Mesendoderm (in vitro differentiated cells): ENCODE measurements around the gene DTNB.

ENCODE experiments used
- DNase-seq: peaks from one replicate; pipeline ENCODE4 v3.0.0; 2013
- H2AK5ac ChIP-seq: 2 replicates; pipeline ENCODE4 v1.6.1; 2013; ENCODE audit warnings: low read length, inconsistent platforms
- H2BK120ac ChIP-seq: 2 replicates; pipeline ENCODE4 v1.6.1; 2013; ENCODE audit warnings: low read depth, mild to moderate bottlenecking, low read length, moderate library complexity, mixed read lengths
- H2BK15ac ChIP-seq: replicated peaks from 2 replicates; pipeline ENCODE4 v1.6.1; 2013; ENCODE audit warnings: low read depth, mild to moderate bottlenecking, moderate library complexity
- H2BK5ac ChIP-seq: 2 replicates; pipeline ENCODE4 v1.6.1; 2013; ENCODE audit warnings: low read length, inconsistent platforms
- H3K18ac ChIP-seq: 2 replicates; pipeline ENCODE4 v1.6.1; 2013; ENCODE audit warnings: mild to moderate bottlenecking, low read length, mixed read lengths
- H3K23ac ChIP-seq: one replicate; pipeline ENCODE4 v1.6.1; 2013; ENCODE audit warnings: low read length
- H3K27ac ChIP-seq: 2 replicates; pipeline ENCODE4 v1.5.1; 2013; ENCODE audit warnings: low read depth, mild to moderate bottlenecking, inconsistent platforms, low read length, moderate library complexity
- H3K27me3 ChIP-seq: 2 replicates; pipeline ENCODE4 v1.6.1; 2013; ENCODE audit warnings: low read length, control low read depth, mild to moderate bottlenecking, inconsistent platforms; ENCODE audit not compliant: insufficient read depth, poor library complexity
- H3K36me3 ChIP-seq: 2 replicates; pipeline ENCODE4 v1.6.1; 2013; ENCODE audit warnings: low read length, inconsistent platforms; ENCODE audit not compliant: control insufficient read depth, insufficient read depth
- H3K4ac ChIP-seq: one replicate; pipeline ENCODE4 v1.6.1; 2013; ENCODE audit warnings: low read depth, mild to moderate bottlenecking, low read length, moderate library complexity
- H3K4me1 ChIP-seq: 2 replicates; pipeline ENCODE4 v1.6.1; 2013; ENCODE audit warnings: low read depth, low read length, inconsistent platforms; ENCODE audit not compliant: control insufficient read depth
- H3K4me2 ChIP-seq: 2 replicates; pipeline ENCODE4 v1.6.1; 2013; ENCODE audit warnings: low read length
- H3K4me3 ChIP-seq: 2 replicates; pipeline ENCODE4 v1.5.1; 2013; ENCODE audit warnings: mild to moderate bottlenecking, low read length
- H3K56ac ChIP-seq: one replicate; pipeline ENCODE4 v1.6.1; 2013; ENCODE audit warnings: low read length
- H3K79me1 ChIP-seq: 2 replicates; pipeline ENCODE4 v1.6.1; 2013; ENCODE audit warnings: low read length, inconsistent platforms
- H3K79me2 ChIP-seq: 2 replicates; pipeline ENCODE4 v1.6.1; 2013; ENCODE audit warnings: mild to moderate bottlenecking, low read length; ENCODE audit not compliant: control insufficient read depth, insufficient read depth
- H3K9ac ChIP-seq: 2 replicates; pipeline ENCODE4 v1.6.1; 2013; ENCODE audit warnings: low read length, inconsistent platforms
- H4K5ac ChIP-seq: one replicate; pipeline ENCODE4 v1.6.1; 2013; ENCODE audit warnings: low read length
- H4K8ac ChIP-seq: one replicate; pipeline ENCODE4 v1.6.1; 2013; ENCODE audit warnings: low read depth, mild to moderate bottlenecking, control low read depth, low read length, moderate library complexity
- WGBS: extraction: QIAGEN DNeasy Blood & Tissue Kit; methylation state at CpG from one replicate; pipeline ENCODE4 v1.1.7; 2013; ENCODE audit warnings: low lambda C conversion rate, missing lambda C conversion rate; ENCODE audit not compliant: insufficient coverage; ENCODE audit errors: extremely low coverage; 5-methylcytosine and 5-hydroxymethylcytosine counted together

The DTNB gene

GRCh38 chr2:25372405-25373268 is 300.7 kb downstream of the DTNB start:
- Histone ChIP-seq H2BK5ac (no peak overlapping the region), H3K18ac (no peak overlapping the region), H3K4ac (no peak overlapping the region), H2BK15ac (no peak overlapping the region), H3K27me3 (no peaks in the 10 kb centered on the region), H3K79me2 (no peaks in the 10 kb centered on the region), H3K79me1 (no peaks in the 10 kb centered on the region), H3K9ac (no peak overlapping the region), H4K8ac (no peak overlapping the region), H3K23ac (no peak overlapping the region), H3K56ac (no peak overlapping the region), H3K27ac (no peak overlapping the region), H4K5ac (no peak overlapping the region), H2AK5ac (no peak overlapping the region), H3K4me2 (no peak overlapping the region), H2BK120ac (no peak overlapping the region), H3K4me1 (peaks cover 6% of the 10 kb centered on the region), H3K36me3 (no peaks in the 10 kb centered on the region), H3K4me3 (no peak overlapping the region)
- no peak for DNase-seq
- WGBS, result no CpG with 5 or more reads among the region's 25 CpGs

- H3K23ac ChIP-seq, result no peak overlapping the region
- no peak overlapping the region for H4K8ac ChIP-seq
- H3K27ac ChIP-seq, result no peak overlapping the region
- H3K79me2 ChIP-seq, result no peaks in the 10 kb centered on the region
- no peak overlapping the region for H2BK5ac ChIP-seq
- WGBS, result no CpG with 5 or more reads among the region's 27 CpGs
- no peak overlapping the region for H3K4ac ChIP-seq
- no peak overlapping the region for H2BK15ac ChIP-seq
- H3K36me3 ChIP-seq, result no peaks in the 10 kb centered on the region
- no peak overlapping the region for H3K9ac ChIP-seq
- H2AK5ac ChIP-seq, result no peak overlapping the region
- no peak overlapping the region for H3K4me2 ChIP-seq
- H2BK120ac ChIP-seq, result no peak overlapping the region
- H3K79me1 ChIP-seq, result no peaks in the 10 kb centered on the region
- peak overlapping the region; percentile 17 for H3K56ac ChIP-seq
- H3K18ac ChIP-seq, result no peak overlapping the region
- peaks cover 5% of the 10 kb centered on the region for H3K4me1 ChIP-seq
- H3K27me3 ChIP-seq, result no peaks in the 10 kb centered on the region
- H3K4me3 ChIP-seq, result no peak overlapping the region
- peak; percentile 75 for DNase-seq
- H4K5ac ChIP-seq, result no peak overlapping the region
These were observed 301.8 kb downstream of the DTNB start for GRCh38 chr2:25371253-25372241.

- Histone ChIP-seq H2BK120ac (no peak overlapping the region), H3K79me2 (no peaks in the 10 kb centered on the region), H2AK5ac (no peak overlapping the region), H4K5ac (no peak overlapping the region), H4K8ac (no peak overlapping the region), H3K23ac (no peak overlapping the region), H3K4ac (no peak overlapping the region), H2BK15ac (no peak overlapping the region), H3K27ac (no peak overlapping the region), H3K9ac (no peak overlapping the region), H3K27me3 (no peaks in the 10 kb centered on the region), H3K4me2 (no peak overlapping the region), H3K36me3 (no peaks in the 10 kb centered on the region), H2BK5ac (no peak overlapping the region), H3K56ac (no peak overlapping the region), H3K4me3 (no peak overlapping the region), H3K79me1 (no peaks in the 10 kb centered on the region), H3K18ac (no peak overlapping the region), H3K4me1 (peaks cover 2% of the 10 kb centered on the region)
- peak; percentile 26 for DNase-seq
- no CpG with 5 or more reads among the region's 5 CpGs for WGBS
These were observed 303.5 kb downstream of the DTNB start for GRCh38 chr2:25369876-25370275.

- H2BK15ac ChIP-seq, result no peak overlapping the region
- no peak overlapping the region for H4K8ac ChIP-seq
These were observed 303.9 kb downstream of the DTNB start for GRCh38 chr2:25369439-25369838.

GRCh38 chr2:25368660-25369059 is 304.7 kb downstream of the DTNB start:
- DNase-seq, result no peak

More at GRCh38 chr2:25369439-25369838, 303.9 kb downstream of the DTNB start:
- Histone ChIP-seq H4K5ac (no peak overlapping the region), H2BK5ac (no peak overlapping the region), H3K4me1 (peaks cover 2% of the 10 kb centered on the region), H3K18ac (no peak overlapping the region), H3K27me3 (no peaks in the 10 kb centered on the region), H3K56ac (no peak overlapping the region), H3K79me1 (no peaks in the 10 kb centered on the region), H3K4ac (no peak overlapping the region), H3K23ac (no peak overlapping the region), H2AK5ac (no peak overlapping the region), H3K36me3 (no peaks in the 10 kb centered on the region), H3K4me2 (no peak overlapping the region), H3K4me3 (no peak overlapping the region), H3K79me2 (no peaks in the 10 kb centered on the region), H3K27ac (no peak overlapping the region), H3K9ac (no peak overlapping the region), H2BK120ac (no peak overlapping the region)
- no CpG with 5 or more reads among the region's 4 CpGs for WGBS
- DNase-seq, result no peak

More at GRCh38 chr2:25368660-25369059, 304.7 kb downstream of the DTNB start:
- no peak overlapping the region for H3K9ac ChIP-seq
- H3K79me1 ChIP-seq, result no peaks in the 10 kb centered on the region
- no CpG with 5 or more reads among the region's 4 CpGs for WGBS
- no peak overlapping the region for H2BK120ac ChIP-seq
- no peaks in the 10 kb centered on the region for H3K36me3 ChIP-seq
- H3K27ac ChIP-seq, result no peak overlapping the region
- H2BK5ac ChIP-seq, result no peak overlapping the region
- no peak overlapping the region for H3K4me3 ChIP-seq
- H3K4me2 ChIP-seq, result no peak overlapping the region
- no peak overlapping the region for H4K5ac ChIP-seq
- no peak overlapping the region for H2AK5ac ChIP-seq
- H2BK15ac ChIP-seq, result no peak overlapping the region
- no peaks in the 10 kb centered on the region for H3K79me2 ChIP-seq
- no peak overlapping the region for H3K23ac ChIP-seq
- peaks cover 2% of the 10 kb centered on the region for H3K4me1 ChIP-seq
- H3K18ac ChIP-seq, result no peak overlapping the region
- H3K56ac ChIP-seq, result no peak overlapping the region
- no peaks in the 10 kb centered on the region for H3K27me3 ChIP-seq
- no peak overlapping the region for H3K4ac ChIP-seq
- H4K8ac ChIP-seq, result no peak overlapping the region
